CD4-positive, alpha-beta T cell treated with Interleukin-17A for 4 hours (primary cell): ENCODE results near the gene RHOBTB3.

ENCODE experiments used
- DNase-seq: peaks from one replicate; pipeline ENCODE4 v3.0.0-alpha.2; 2020; ENCODE audit warnings: mixed read lengths

RHOBTB3 gene

DNA sequence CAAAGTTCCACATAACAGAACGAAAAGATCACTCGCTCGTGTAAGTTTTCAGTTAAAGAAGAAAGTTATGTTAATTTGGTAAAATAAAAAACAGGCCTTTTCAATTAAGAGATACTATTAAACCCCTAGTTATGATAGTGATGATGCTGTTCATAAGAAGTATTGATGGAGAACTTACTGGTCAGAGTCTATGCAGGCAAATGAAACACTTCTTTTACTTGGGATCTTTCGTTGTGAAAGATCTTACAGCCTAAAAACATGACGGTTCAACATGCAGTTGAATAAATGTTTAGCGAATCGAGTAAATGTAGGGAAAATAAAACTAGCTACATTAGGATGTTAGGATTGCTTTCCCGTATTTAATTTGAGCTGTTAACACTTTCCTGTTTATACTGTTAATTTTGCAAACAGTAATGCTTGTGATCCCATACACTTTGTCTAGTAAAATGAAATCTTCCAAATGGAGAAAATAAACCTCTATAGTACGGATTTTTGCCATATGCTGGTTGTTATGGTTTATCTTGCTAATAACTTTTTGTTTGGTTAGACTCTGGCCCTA, 2.0 kb downstream of the RHOBTB3 start:
- DNase-seq = no peak

DNA sequence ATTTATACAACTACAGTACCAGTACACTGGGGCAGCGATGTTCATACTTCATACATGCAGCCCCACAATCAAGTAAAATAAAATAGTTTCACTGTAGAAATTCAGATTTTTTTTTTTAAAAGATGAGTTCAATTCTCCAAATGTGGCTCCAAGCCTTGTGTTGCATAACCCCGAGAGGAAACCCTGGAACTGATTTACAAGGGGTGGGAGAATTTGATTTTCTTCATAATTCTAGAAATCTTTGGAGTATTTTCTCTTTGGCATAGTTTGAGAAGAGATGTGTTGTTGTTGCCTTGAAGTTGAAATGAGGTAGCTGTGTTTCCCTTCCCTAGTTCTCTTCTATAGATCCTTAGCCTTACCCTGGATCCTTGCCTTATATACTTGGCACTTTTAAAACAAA, 3.1 kb downstream of the RHOBTB3 start:
- no peak for DNase-seq

DNA sequence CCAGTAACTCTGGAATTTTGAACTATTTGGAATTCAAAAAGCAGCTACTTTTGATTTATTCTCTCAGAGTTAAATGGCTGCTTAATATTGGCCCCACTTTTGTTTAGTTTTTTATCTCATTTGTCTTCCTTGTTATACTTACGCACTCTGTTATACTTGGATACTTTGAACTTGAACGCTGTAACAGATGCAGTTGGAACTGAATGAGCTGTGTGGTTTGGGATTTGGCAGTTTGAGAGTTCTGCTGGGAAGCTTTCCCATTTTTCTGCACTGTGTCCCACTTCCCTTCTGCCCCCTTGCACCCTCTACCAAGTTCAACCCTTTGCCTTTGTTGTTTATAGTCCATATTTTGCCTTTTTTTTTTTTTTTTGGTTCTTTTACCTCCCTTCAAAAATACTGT, 3.8 kb downstream of the RHOBTB3 start:
- no peak for DNase-seq

DNA sequence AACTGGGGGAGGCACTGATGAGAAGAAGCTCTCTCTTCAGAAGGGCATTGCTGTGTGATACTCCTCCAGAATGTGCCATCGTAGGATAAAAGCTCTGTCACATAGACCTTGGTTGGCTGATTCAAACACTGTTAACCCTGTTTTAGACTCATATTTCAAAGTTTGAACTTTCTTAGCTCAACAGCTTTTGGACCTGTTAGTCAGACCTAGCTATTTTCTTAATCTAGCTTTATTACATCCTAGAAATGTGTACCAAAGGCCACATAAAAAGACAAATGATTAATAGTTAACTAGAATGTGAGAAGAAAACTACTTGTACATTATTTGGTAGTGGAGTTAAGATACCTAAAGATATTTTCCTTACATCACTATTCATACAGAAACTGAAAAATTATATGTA, 4.3 kb downstream of the RHOBTB3 start:
- no peak for DNase-seq

DNA sequence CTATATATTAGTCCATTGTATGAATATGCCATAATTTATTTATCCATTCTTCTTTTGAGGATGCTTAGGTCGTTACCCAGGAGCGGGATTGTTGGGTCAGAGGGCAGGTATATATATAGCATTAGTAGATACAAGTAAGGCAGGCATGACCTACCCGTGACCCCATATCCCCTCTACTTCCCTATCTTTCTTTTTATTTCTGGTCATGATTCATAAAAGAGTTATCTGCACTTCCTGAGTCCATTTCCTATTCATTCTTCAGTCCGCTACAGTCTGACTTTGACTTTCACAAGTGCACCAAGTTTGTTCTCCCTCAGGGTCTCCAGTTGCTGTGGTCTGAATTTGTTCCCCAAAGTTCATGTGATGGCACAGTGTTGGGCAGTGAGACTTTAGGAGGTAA, 6.9 kb downstream of the RHOBTB3 start:
- DNase-seq = no peak

DNA sequence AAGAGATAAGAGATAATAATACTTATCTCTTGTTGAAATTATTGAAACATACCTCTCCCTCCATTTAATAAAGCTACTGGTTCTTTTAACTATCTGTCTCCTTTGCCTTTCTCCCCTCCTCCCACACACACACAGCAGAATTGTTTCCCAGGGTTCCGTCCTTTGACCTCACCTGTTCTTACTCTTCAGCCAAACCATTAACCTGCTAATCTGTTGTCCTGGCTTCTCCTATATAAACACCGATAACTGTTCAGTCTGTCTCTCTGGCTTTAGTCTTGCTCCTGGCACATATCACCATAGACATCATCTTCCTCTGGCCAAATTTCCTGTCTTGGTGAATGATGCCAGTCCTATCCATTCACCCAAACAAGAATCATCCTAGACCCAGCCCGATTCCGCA, 7.7 kb downstream of the RHOBTB3 start:
- no peak for DNase-seq

DNA sequence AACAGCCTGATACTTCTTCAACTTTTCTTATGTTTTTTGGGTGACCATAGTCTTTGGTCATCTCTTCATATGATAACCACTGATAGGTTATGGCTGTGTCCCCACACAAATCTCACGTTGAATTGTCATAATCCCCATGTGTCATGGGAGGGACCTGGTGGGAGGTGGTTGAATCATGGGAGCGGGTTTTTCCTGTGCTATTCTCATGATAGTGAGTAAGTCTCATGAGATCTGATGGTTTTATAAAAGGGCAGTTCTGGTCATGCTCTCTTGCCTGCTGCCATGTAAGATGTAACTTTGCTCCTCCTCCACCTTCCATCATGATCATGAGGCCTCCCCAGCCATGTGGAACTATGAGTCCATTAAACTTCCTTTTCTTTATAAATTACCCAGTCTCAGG, 8.7 kb downstream of the RHOBTB3 start:
- DNase-seq = no peak

DNA sequence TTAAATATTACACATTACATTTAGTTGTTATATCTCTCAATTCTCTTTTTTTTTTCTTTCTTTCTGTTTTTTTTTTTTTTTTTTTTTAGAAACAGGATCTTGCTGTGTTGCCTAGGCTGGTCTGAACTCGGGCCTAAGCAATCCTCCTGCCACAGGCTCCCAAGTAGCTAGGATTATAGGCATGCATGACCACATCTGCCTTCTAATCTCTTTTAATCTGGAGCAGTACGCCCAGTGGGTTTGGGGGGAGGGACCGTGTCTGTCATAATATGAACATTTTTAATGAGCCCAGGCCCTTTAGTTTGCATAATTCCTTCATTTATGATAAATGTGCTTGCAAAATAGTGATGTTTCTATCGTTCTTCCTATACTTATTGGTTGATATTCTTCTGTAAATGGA, 10.3 kb downstream of the RHOBTB3 start:
- no peak for DNase-seq

DNA sequence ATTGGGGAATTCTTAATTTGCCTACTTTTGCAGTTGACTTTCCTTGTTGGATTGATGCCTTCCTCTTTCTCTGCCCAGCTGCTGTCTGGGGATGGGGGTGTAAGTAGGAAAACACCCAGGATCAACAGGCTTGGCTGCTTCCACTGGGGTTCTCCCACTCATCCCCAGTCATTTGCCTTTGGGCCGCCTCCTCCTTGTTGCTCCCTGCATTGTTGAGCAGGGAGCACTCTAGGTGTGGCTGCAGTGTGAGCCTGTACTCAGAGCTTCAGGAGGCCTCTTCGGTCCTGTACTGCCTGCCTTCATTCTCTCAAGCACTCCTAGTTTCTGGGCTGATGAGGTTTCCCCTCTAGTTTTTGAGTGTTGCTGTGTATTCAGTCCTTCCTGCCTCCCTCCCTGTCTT, 12.1 kb downstream of the RHOBTB3 start:
- no peak for DNase-seq

DNA sequence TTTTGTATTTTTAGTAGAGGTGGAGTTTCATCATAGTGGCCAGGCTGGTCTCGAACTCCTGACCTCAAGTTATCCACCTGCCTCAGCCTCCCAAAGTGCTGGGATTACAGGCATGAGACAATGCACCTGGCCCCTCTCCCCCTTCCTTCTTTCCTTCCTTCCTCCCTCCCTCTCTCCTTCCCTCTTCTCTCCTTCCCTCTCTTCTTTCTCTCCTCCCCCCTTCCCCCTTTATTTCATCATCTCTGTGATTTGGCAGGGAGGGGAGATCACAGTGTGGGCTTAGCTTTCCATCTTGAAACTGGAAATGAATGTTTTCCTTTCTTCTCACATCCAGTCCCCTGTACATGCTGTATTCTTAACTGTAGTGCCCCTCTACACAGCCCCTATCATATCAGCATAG, 12.7 kb downstream of the RHOBTB3 start:
- no peak for DNase-seq

DNA sequence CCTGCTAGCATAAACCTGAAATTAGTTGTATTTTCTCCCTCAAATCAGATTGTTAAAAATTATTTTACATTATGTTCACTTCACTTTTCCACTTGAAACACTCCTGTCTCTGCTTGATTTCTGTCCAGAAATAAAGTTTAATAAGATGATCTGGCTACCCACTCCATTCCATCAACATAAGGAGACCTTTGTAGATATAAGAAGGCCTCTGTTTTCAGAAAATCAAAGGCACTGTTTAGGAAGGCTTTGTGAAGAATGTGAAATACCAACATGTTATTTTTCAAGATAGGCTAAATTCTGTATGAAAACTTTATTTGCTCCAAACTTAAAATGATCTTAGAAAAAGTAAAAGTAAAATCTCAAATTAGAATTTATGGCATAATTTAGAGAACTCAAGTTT, 15.1 kb downstream of the RHOBTB3 start:
- DNase-seq = no peak

DNA sequence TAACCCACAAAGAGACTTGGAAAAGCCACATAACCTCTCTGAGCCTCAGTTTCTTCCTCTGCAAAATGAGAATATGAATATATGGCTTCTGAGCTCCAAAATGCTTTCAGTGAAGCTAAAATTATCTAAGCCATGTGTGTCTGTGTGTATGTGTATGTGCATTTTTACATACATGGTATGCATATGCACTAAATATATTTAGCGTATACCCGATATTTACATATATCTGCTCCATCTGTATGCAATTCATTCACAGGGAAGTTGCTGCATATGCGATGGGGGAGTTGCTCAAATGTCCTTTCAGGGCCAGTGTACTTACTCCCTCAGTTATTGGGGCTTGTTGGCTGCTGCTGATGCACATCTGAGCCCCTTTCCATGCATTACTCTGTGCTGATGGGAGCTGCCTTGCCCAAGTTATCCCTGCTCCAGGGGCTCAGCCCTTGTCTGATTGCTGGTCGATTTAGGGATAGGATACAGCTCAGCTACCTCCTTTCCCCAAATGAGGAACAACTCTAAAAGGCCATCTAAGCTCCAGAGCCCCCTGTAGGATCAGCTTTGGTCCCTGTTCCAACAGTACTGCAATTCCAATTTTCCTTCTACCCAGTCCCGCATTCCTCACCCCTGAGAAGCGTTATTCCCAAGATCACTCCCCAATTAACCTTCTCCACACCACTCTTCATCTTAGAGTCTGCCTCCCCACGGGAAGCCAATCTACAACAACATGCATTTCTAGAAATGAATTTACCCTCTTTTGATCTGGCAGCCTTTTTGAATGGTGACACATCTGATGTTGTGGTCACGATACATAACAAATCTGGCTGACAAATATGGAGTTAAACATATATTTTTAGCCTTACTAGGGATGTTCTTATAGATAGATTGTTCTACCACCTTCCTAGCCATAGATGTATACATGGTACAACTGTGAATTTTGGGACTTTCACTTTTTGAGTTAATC, 15.9 kb downstream of the RHOBTB3 start:
- DNase-seq = no peak

DNA sequence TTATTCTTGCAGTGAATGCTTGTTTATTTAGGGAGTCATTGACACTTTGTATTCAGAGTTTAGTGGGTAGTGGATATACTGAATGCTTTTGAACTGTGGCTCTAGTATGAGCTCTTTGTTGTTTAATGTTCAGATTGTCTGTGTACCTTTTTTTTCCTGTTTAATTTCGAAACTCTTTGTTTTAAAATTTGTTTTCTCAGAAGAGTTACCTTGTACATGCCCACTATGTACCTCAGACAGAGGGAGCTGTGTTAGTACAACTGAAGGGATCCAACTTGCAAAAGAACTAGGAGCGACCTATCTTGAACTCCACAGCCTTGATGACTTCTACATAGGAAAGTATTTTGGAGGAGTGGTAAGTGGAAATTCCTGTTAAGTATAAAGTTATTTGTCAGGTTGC, 17.0 kb downstream of the RHOBTB3 start:
- DNase-seq = no peak

DNA sequence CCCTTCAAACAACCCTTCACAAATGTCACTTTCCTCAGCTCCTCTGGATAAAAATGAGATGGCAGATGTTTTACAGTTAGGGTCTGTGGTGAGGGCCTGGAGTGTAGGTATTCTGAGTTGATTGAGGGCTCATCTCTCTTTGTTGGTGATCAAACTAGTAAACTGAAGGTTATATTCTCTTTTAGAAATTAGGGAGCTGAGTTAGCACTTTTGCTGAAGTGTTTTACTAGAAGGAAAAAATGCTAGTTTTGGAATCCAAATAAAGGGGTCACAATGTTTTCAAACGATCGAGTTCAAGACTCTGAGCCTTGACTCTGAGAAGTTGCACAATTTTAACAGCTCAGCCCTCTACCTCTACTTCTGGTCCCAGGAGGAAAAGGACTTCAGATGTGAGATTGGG, 23.4 kb downstream of the RHOBTB3 start:
- DNase-seq = no peak

DNA sequence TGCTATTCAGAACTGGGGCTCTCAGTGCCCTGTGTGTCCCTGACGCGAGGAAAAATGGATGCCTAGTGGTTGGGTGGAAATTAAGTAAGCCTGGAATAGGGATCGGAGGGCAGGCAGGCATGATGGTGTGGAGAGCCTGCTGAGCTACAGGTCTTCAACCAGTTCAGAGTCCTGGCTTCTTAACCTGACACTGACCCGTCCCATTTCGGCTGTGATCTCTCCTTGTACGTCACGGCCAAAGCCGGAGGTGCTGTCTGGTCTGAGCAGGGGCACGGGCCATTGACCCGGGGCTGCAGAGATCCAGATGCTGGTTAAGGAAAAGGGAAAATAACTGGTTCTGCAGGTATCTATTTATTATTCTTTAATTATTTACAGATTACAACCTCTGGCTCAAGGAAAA, 27.9 kb downstream of the RHOBTB3 start:
- DNase-seq = no peak

DNA sequence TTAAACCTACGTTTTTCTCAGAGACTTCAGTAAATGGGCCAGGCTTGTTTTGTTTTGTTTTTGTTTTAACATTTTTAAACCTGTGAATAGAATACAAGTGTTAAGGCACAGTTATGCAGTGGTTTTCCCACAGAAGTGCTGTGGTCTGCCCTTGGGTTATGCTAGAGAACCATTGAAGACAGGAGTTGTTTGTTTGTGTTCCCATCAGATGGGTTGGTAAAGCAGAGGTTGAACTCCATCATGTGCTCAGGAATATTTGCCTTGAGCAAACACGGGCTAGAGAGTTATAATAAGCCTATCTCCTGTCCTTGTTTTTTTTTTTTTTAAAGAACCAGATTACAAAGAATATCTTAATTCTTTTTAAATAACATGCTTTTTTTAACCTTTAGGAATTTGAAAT, 28.5 kb downstream of the RHOBTB3 start:
- no peak for DNase-seq

DNA sequence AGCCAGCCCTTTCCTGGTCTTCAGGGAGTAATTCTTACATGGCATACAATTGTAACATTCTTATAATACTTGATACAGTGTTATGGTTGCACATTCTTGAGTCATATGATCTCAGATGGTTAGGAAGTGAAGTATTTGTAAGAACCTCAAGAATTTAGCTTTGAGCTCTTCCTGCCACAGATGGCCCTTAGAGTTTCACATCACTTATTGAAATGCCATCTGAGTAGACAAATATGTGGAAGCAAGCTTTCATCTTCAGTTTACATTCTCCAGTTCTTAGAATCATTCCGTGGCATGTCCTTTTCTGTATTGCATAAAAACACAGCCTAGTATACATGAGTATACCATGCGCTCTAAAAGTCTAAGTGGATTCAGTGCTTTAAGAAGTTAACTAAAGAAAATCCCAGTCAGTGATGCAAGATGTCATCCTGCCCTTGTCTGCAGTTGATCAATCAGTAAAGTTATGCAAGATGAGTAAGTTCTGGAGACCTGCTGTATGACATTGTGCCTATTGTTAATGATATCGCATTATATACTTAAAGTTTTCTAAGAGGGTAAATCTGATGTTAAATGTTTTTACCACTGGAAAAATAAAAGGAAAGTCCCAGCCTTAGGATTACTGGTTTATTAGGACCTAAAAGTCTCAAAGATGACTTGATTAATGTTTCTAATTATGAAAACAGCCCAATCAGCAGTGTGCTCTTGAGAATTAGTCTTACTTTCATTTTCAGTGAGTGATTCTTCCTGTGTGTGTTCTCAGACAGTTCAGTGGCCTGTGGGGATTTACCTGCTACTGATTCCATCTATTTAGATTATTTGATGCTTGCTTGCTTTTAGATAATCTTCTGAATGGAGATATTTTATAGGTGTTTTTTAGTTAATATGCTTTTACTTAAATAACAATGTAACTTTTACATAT, 29.4 kb downstream of the RHOBTB3 start:
- DNase-seq = peak; percentile 12

DNA sequence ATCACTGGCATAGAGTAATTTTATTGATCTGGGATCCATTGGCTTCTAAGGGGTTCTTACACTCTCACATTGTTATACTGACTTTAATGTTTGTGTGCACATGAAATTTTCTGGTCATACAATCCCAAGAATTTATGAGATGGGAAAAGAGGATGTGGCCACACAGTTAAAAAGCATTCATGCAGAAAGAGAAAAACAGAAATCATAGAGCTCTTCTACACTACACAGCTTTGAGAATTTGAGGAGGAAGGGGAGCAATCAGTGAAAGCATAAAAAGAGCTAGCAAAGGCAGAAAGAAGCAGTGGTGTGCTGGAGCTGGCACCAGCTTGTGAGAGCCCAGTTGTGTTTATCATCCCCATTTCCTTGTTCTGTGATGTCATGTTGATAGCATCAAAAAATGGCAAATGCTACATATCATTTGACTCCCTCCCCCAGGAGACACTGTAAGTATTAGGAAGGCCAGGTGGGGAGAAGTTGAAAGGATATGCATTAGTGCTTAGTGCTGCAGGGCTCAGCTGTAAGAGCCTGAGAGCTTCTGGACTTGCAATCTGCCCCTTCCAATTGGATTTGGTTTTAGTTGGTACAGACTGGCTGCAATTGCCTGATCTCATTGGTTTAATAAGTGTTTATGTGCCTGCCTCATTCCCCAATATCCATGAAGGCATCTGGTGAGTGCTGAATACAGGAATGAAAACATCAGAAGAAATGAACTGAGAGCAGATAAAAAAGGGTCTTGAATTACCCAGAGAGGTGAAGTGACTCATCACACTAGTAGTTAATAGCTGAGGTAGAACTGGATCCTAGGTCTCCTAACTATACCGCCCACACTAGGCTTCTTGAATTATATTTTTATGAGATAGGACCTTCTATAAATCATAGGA, 30.9 kb downstream of the RHOBTB3 start:
- no peak for DNase-seq

DNA sequence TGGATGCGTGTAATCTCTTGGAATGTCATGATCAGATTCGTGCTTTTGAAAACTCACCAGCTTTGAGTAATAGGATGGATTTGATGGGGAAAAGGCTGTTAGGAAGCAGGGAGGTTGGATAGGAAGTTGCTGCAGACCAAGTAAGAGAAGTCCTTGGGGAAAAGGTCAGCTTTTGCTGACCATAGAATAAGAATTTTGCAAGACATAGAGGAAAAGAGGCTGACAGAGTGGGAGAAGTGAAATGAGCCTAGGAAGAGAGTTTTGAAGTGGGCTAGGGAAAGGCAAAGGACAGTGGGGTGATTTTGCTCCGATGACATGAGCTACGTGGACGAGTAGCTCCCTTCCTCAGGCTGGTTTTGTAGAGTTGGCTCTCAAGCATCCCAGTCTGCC, 31.5 kb downstream of the RHOBTB3 start:
- no peak for DNase-seq

DNA sequence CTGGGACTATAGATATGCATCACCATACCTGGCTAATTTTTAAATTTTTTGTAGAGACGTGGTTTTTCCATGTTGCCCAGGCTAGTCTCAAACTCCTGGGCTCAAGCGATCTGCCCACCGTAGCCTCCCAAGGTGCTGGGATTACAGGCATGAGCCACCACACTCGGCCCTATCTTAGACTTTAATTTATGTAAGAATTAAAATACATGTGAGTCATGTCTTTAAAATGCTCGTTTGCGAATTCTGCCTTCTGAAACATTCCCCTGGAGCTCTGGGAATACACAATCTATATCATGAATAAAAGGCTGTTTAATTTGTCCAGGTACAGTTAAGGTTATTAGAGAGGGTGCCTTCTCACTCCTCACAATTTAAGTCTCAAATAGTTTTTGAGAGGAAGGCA, 32.8 kb downstream of the RHOBTB3 start:
- no peak for DNase-seq

DNA sequence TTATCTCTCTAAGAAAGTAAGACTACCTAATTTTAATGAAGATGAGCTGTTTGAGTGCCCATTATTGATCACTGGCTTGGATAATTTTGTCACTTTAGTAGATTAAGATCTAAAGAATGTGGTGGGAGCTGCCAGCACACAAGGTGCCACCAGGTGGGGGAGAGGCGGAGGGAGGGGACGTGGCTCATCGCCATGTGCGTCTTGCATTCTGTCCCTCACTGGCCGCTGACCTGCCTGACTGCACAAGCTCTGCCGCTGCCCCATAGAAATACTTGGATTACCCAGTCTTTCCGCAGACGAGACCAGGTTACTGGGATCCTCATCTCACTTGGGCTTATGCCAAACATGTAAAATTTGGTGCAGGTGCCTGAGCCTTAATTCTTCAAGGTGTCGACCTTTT, 37.6 kb downstream of the RHOBTB3 start:
- DNase-seq = no peak
